ENCODE results near the gene ELMO1. TPM values are rescaled to one million over a fixed set of nuclear protein-coding genes. Genes with fewer than 3 reads are reported as not detected.

Gene ELMO1
- polyA plus RNA-seq, 1 experiment: not detected

DNA sequence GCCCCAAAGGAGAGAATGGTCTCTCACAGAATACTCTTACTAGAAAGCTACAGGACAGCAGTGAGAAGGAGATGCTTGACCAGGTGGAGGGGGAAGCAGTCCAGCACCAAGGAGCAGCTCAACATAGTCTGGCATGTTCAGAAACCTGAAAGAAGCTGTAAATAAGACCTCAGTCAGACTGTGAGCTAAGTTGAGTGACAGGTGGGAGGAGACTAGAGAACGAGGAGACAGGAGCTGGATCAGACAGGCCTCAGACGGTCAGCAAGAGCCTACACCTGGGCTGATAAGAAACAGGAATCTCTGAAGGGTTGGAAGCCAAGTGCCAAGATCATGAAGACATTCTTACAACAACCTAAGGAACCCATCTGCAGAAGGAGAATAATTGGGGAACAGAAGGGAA, 54.5 kb downstream of the ELMO1 start:
- ChIA-PET CTCF (no interaction called here), POLR2A (no interaction called here)
- H3K27me3 ChIP-seq (ENCODE audit: control insufficient read depth, insufficient read depth, low read length): no peaks in the 10 kb centered on the region
- H3K36me3 ChIP-seq (ENCODE audit: control insufficient read depth, insufficient read depth, low read length): no peaks in the 10 kb centered on the region
- no peak overlapping the region for H3K4me3 ChIP-seq (ENCODE audit: low read depth, low read length)
- DNase-seq (ENCODE audit: low read depth): no peak
- TF ChIP-seq, protein P1, sequence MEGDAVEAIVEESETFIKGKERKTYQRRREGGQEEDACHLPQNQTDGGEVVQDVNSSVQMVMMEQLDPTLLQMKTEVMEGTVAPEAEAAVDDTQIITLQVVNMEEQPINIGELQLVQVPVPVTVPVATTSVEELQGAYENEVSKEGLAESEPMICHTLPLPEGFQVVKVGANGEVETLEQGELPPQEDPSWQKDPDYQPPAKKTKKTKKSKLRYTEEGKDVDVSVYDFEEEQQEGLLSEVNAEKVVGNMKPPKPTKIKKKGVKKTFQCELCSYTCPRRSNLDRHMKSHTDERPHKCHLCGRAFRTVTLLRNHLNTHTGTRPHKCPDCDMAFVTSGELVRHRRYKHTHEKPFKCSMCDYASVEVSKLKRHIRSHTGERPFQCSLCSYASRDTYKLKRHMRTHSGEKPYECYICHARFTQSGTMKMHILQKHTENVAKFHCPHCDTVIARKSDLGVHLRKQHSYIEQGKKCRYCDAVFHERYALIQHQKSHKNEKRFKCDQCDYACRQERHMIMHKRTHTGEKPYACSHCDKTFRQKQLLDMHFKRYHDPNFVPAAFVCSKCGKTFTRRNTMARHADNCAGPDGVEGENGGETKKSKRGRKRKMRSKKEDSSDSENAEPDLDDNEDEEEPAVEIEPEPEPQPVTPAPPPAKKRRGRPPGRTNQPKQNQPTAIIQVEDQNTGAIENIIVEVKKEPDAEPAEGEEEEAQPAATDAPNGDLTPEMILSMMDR (IDR thresholded peaks at IDR 0.05; ENCODE audit: insufficient read depth, low read depth, low read length): no peak

GRCh38 chr7:37393476-37393875, 55.2 kb downstream of the ELMO1 start:
- TF ChIP-seq, protein P1 (IDR thresholded peaks at IDR 0.05; ENCODE audit: insufficient read depth, low read depth, low read length): no peak
- Histone ChIP-seq H3K27me3 (ENCODE audit: control insufficient read depth, insufficient read depth, low read length) (no peaks in the 10 kb centered on the region), H3K36me3 (ENCODE audit: control insufficient read depth, insufficient read depth, low read length) (no peaks in the 10 kb centered on the region), H3K4me3 (ENCODE audit: low read depth, low read length) (no peak overlapping the region)
- ChIA-PET CTCF (no interaction called here), POLR2A (no interaction called here)
- no peak for DNase-seq (ENCODE audit: low read depth)

DNA sequence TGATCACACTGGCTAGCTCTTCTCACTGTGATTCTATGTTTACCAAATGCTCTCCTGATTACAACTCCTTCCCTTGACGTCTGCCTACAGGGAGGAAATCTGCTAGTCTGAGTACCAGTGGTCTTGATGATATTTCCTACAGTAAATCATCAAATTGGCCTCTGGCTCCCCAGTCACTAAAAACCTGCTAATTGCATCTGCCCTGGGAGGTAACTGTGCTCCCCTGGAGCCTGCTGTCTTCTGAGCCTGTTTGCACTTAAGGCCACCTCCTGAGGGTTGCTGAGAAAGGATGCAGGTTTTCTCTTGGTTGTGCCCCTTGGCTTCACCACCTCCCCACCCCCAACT, 56.0 kb downstream of the ELMO1 start:
- POLR2A ChIA-PET: no interaction called here

DNA sequence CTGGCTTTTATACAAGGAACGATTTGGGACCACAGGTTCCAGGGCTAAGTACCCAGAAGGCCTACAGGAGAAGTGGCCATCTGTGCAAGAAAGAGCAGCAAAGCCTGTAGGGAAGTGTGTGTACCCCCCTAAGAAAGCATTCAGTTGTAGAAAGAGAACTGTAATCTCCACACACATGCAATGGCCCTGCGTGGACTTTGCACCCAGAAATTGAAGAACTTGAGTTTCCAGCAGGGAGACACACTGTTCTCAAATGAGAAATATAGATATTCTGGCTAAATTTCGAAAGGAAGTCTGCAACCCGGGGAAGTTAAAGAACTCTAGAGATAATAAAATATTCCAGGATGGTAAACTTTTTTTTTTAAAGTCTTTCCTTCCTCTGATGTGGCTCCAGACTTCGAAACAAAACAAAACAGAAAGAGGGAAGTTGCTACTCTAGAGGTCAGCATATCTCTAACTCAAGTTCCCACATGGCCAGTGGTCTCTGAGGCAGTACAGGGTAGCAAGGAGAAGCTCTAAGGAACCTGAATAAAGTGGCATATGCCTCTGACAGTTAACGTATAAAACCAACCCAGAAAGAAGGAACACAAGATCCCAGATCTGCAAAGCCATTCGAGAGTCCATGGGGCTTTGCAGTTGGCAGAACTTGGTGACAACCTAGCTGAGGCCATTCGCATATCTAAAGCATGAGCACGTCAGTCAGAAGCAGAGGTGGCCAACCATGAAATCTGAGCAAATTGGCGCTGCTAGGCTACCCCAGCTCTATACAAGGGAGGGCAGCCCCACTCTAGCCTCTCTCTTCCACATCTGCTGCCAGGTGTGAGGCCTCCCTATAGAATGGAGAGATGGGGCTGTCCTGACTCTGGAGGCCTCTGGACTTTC, 56.6 kb downstream of the ELMO1 start:
- CTCF ChIA-PET: no interaction called here
- POLR2A ChIA-PET: no interaction called here
- DNase-seq (ENCODE audit: low read depth): no peak

More for the DNA sequence above, 56.0 kb downstream of the ELMO1 start:
- no peaks in the 10 kb centered on the region for H3K27me3 ChIP-seq (ENCODE audit: control insufficient read depth, insufficient read depth, low read length)
- TF ChIP-seq, protein P1 (IDR thresholded peaks at IDR 0.05; ENCODE audit: insufficient read depth, low read depth, low read length): no peak
- H3K36me3 ChIP-seq (ENCODE audit: control insufficient read depth, insufficient read depth, low read length): no peaks in the 10 kb centered on the region
- no peak for DNase-seq (ENCODE audit: low read depth)
- CTCF ChIA-PET: no interaction called here
- H3K4me3 ChIP-seq (ENCODE audit: low read depth, low read length): no peak overlapping the region

GRCh38 chr7:37390114-37390513, 58.5 kb downstream of the ELMO1 start:
- H3K27me3 ChIP-seq (ENCODE audit: control insufficient read depth, insufficient read depth, low read length): no peaks in the 10 kb centered on the region
- no peak for DNase-seq (ENCODE audit: low read depth)
- H3K4me3 ChIP-seq (ENCODE audit: low read depth, low read length): no peak overlapping the region
- TF ChIP-seq, protein P1 (IDR thresholded peaks at IDR 0.05; ENCODE audit: insufficient read depth, low read depth, low read length): no peak
- ChIA-PET POLR2A (no interaction called here), CTCF (no interaction called here)
- no peaks in the 10 kb centered on the region for H3K36me3 ChIP-seq (ENCODE audit: control insufficient read depth, insufficient read depth, low read length)

More for the DNA sequence above, 56.6 kb downstream of the ELMO1 start:
- no peak overlapping the region for H3K4me3 ChIP-seq (ENCODE audit: low read depth, low read length)
- no peaks in the 10 kb centered on the region for H3K36me3 ChIP-seq (ENCODE audit: control insufficient read depth, insufficient read depth, low read length)
- TF ChIP-seq, protein P1 (IDR thresholded peaks at IDR 0.05; ENCODE audit: insufficient read depth, low read depth, low read length): no peak
- H3K27me3 ChIP-seq (ENCODE audit: control insufficient read depth, insufficient read depth, low read length): no peaks in the 10 kb centered on the region

Measured in BJ (cell line).